Liver (tissue), 9 donors: Measurements from ENCODE around the gene SFT2D1. TPM values are rescaled to one million over a fixed set of nuclear protein-coding genes. Genes with fewer than 3 reads are reported as not detected.

Source experiments
- DNase-seq: peaks from one replicate; pipeline ENCODE4 v3.0.0-alpha.2; 2017; ENCODE audit warnings: low spot score
- H3K27ac ChIP-seq, 2 donors: one replicate each; pipeline ENCODE4 v1.7.0; 2013; ENCODE audit warnings: inconsistent platforms in 2 of 2, low read length in 2 of 2, control low read depth in 1 of 2, low read depth in 1 of 2, mild to moderate bottlenecking in 1 of 2
- H3K27me3 ChIP-seq, 4 donors: one replicate each; pipeline versions ENCODE4 v1.6.1 to v1.7.0; 2013; ENCODE audit warnings: low read length in 3 of 4, inconsistent platforms in 1 of 4, mild to moderate bottlenecking in 1 of 4, moderate library complexity in 1 of 4; ENCODE audit not compliant: control insufficient read depth in 4 of 4, insufficient read depth in 4 of 4
- H3K36me3 ChIP-seq, 4 donors: one replicate each; pipeline versions ENCODE4 v1.6.1 to v1.7.0; 2013; ENCODE audit warnings: low read length in 3 of 4, mild to moderate bottlenecking in 3 of 4, low read depth in 1 of 4, moderate library complexity in 1 of 4; ENCODE audit not compliant: control insufficient read depth in 4 of 4, insufficient read depth in 3 of 4
- H3K4me1 ChIP-seq, 4 donors: one replicate each; pipeline versions ENCODE4 v1.6.1 to v1.7.0; 2013; ENCODE audit warnings: low read length in 3 of 4, mild to moderate bottlenecking in 3 of 4, moderate library complexity in 1 of 4; ENCODE audit not compliant: control insufficient read depth in 4 of 4, insufficient read depth in 4 of 4
- H3K4me3 ChIP-seq, 3 donors: one replicate each; pipeline versions ENCODE4 v1.6.1 to v1.7.0; 2013; ENCODE audit warnings: low read length in 3 of 3, control low read depth in 1 of 3, low read depth in 1 of 3, mild to moderate bottlenecking in 1 of 3
- H3K9ac ChIP-seq, 2 donors: one replicate each; pipeline ENCODE4 v1.7.0; 2013; ENCODE audit warnings: low read length in 2 of 2, mild to moderate bottlenecking in 2 of 2, moderate library complexity in 2 of 2, control low read depth in 1 of 2, low read depth in 1 of 2
- H3K9me3 ChIP-seq, 4 donors: one replicate each; pipeline versions ENCODE4 v1.6.1 to v1.7.0; 2013; ENCODE audit warnings: low read length in 3 of 4; ENCODE audit not compliant: control insufficient read depth in 4 of 4
- ATF3 ChIP-seq: IDR thresholded peaks from 2 replicates; pipeline ENCODE4 v1.6.1; 2016; ENCODE audit warnings: antibody characterized with exemption
- FOXA1 ChIP-seq: IDR thresholded peaks from 2 replicates; pipeline ENCODE4 v1.6.1; 2016; ENCODE audit warnings: antibody characterized with exemption
- FOXA2 ChIP-seq: IDR thresholded peaks from 2 replicates; pipeline ENCODE4 v1.6.1; 2016; ENCODE audit warnings: antibody characterized with exemption
- GABPA ChIP-seq, 2 donors: IDR thresholded peaks in 1 of 2; conservative IDR thresholded peaks in 1 of 2; 2 replicates each; pipeline ENCODE4 v1.6.1; 2016; ENCODE audit warnings: antibody characterized with exemption in 2 of 2, mild to moderate bottlenecking in 1 of 2, moderate library complexity in 1 of 2
- HNF4A ChIP-seq, 2 donors: conservative IDR thresholded peaks; 2 replicates each; pipeline ENCODE4 v1.6.1; 2016; ENCODE audit warnings: antibody characterized with exemption in 2 of 2, mild to moderate bottlenecking in 2 of 2
- JUND ChIP-seq, 2 donors: IDR thresholded peaks; 2 replicates each; pipeline ENCODE4 v1.6.1; 2016; ENCODE audit warnings: antibody characterized with exemption in 2 of 2
- MAX ChIP-seq: IDR thresholded peaks from 2 replicates; pipeline ENCODE4 v1.6.1; 2016; ENCODE audit warnings: antibody characterized with exemption
- NR2F2 ChIP-seq: IDR thresholded peaks from 2 replicates; pipeline ENCODE4 v1.6.1; 2016; ENCODE audit warnings: antibody characterized with exemption
- RAD21 ChIP-seq, 2 donors: IDR thresholded peaks; 2 replicates each; pipeline ENCODE4 v1.6.1; 2016; ENCODE audit warnings: antibody characterized with exemption in 2 of 2, mild to moderate bottlenecking in 2 of 2
- RXRA ChIP-seq, 2 donors: IDR thresholded peaks; 2 replicates each; pipeline ENCODE4 v1.6.1; 2017 to 2018; ENCODE audit warnings: antibody characterized with exemption in 2 of 2, mild to moderate bottlenecking in 1 of 2
- TAF1 ChIP-seq: conservative IDR thresholded peaks from 2 replicates; pipeline ENCODE4 v1.6.1; 2016; ENCODE audit warnings: antibody characterized with exemption, mild to moderate bottlenecking
- YY1 ChIP-seq: IDR thresholded peaks from 2 replicates; pipeline ENCODE4 v1.6.1; 2016; ENCODE audit warnings: antibody characterized with exemption, mild to moderate bottlenecking
- WGBS: extraction: QIAGEN DNeasy Blood & Tissue Kit; methylation state at CpG from one replicate; pipeline ENCODE4 v1.1.7; 2013; 5-methylcytosine and 5-hydroxymethylcytosine counted together
- polyA plus RNA-seq, 2 donors: library from polyadenylated mRNA; stranded (reverse) in 1 of 2; unstranded in 1 of 2; fragments of 200-250 nt in 1 of 2; fragments of >200 nt in 1 of 2; fragmentation: Nextera tagmentation in 1 of 2; extraction: Ambion mirVana in 1 of 2; gene quantifications; one replicate each; pipeline versions ENCODE4 v1.2.1 to v1.2.3, GENCODE V29; 2013 to 2015
- total RNA-seq, 2 donors: library from RNA; depleted of rRNA; stranded (reverse); fragments of >200 nt; gene quantifications; one replicate each; pipeline ENCODE4 v1.2.3, GENCODE V29; 2014
- TF ChIP-seq, protein P1 (sequence below): fragments of 150-350 bp; IDR thresholded peaks from 2 replicates; pipeline ENCODE4 v1.5.1; 2017; ENCODE audit warnings: improper control_type of control experiment, low read depth, low read length; ENCODE audit not compliant: missing input control
- TF ChIP-seq, protein P2 (sequence below): IDR thresholded peaks from 2 replicates; pipeline ENCODE4 v1.6.1; 2016; ENCODE audit warnings: antibody characterized with exemption
- TF ChIP-seq, protein P3 (sequence below): IDR thresholded peaks from 2 replicates; pipeline ENCODE4 v1.6.1; 2016; ENCODE audit warnings: antibody characterized with exemption, mild to moderate bottlenecking
- donor health status: healthy.
- donor health status: healthy.
- donor health status: healthy.
- donor health status: healthy.
- donor health status: healthy.

SFT2D1 gene
- total and polyA plus RNA-seq, 4 donors = 9.5 to 16.6 (median 15.2) TPM

GRCh38 chr6:166366921-166367320 is 24.6 kb upstream of the SFT2D1 start:
- no peaks in the 10 kb centered on the region for H3K9me3 ChIP-seq
- no peak overlapping the region for H3K27ac ChIP-seq
- no peak for TF ChIP-seq ATF3
- TF ChIP-seq JUND (IDR thresholded peaks at IDR 0.05) = no peak
- no peak for TF ChIP-seq FOXA2
- no peak for TF ChIP-seq FOXA1
- TF ChIP-seq MAX = no peak
- TF ChIP-seq GABPA (IDR thresholded peaks at IDR 0.05 in 1 of 2, conservative IDR thresholded peaks at IDR 0.05 in 1 of 2) = no peak
- TF ChIP-seq NR2F2 = no peak
- TF ChIP-seq, protein P1, sequence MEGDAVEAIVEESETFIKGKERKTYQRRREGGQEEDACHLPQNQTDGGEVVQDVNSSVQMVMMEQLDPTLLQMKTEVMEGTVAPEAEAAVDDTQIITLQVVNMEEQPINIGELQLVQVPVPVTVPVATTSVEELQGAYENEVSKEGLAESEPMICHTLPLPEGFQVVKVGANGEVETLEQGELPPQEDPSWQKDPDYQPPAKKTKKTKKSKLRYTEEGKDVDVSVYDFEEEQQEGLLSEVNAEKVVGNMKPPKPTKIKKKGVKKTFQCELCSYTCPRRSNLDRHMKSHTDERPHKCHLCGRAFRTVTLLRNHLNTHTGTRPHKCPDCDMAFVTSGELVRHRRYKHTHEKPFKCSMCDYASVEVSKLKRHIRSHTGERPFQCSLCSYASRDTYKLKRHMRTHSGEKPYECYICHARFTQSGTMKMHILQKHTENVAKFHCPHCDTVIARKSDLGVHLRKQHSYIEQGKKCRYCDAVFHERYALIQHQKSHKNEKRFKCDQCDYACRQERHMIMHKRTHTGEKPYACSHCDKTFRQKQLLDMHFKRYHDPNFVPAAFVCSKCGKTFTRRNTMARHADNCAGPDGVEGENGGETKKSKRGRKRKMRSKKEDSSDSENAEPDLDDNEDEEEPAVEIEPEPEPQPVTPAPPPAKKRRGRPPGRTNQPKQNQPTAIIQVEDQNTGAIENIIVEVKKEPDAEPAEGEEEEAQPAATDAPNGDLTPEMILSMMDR = no peak
- no peak for TF ChIP-seq TAF1
- TF ChIP-seq, protein P2, sequence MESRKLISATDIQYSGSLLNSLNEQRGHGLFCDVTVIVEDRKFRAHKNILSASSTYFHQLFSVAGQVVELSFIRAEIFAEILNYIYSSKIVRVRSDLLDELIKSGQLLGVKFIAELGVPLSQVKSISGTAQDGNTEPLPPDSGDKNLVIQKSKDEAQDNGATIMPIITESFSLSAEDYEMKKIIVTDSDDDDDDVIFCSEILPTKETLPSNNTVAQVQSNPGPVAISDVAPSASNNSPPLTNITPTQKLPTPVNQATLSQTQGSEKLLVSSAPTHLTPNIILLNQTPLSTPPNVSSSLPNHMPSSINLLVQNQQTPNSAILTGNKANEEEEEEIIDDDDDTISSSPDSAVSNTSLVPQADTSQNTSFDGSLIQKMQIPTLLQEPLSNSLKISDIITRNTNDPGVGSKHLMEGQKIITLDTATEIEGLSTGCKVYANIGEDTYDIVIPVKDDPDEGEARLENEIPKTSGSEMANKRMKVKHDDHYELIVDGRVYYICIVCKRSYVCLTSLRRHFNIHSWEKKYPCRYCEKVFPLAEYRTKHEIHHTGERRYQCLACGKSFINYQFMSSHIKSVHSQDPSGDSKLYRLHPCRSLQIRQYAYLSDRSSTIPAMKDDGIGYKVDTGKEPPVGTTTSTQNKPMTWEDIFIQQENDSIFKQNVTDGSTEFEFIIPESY = no peak
- no peak for DNase-seq
- WGBS = 95% methylated on average over 3 of the region's 3 CpGs
- peaks cover 6 to 26% (median 16%) of the 10 kb centered on the region in 4 donors for H3K4me1 ChIP-seq
- H3K9ac ChIP-seq = no peak overlapping the region
- H3K36me3 ChIP-seq = peaks cover 11 to 24% (median 20%) of the 10 kb centered on the region in 4 donors
- H3K27me3 ChIP-seq = no peaks in the 10 kb centered on the region
- H3K4me3 ChIP-seq = no peak overlapping the region

DNA sequence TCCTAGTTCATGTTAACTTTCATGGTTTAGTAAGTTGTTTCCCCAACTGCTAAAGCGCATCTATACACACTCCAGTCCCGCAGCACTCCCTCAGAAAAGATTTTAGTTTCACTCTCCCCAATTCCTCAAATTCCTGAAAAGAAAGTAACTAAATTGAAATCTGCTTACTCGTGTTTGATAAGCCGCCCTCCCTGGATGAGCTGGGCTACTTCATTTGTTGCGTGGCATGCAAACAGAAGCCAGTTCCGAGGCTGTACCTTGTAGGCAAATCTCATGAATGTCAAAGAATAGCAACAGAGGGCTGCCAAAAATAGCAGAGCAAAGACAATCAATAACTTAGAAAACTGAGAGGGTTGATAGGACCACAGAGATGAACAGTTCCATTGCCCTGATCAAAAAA is 23.5 kb upstream of the SFT2D1 start:
- H3K4me1 ChIP-seq = peaks cover 8 to 29% (median 20%) of the 10 kb centered on the region in 4 donors
- WGBS = 49% methylated on average over 6 of the region's 6 CpGs

More for the DNA sequence above, 23.5 kb upstream of the SFT2D1 start:
- H3K9me3 ChIP-seq = no peaks in the 10 kb centered on the region
- peaks cover 11 to 24% (median 20%) of the 10 kb centered on the region in 4 donors for H3K36me3 ChIP-seq
- no peak overlapping the region for H3K4me3 ChIP-seq
- H3K27ac ChIP-seq = peak overlapping the region in 1 of 2 donors; percentile 13
- no peaks in the 10 kb centered on the region for H3K27me3 ChIP-seq
- DNase-seq = no peak
- TF ChIP-seq FOXA1 = no peak
- TF ChIP-seq, protein P1 = no peak
- TF ChIP-seq, protein P3, sequence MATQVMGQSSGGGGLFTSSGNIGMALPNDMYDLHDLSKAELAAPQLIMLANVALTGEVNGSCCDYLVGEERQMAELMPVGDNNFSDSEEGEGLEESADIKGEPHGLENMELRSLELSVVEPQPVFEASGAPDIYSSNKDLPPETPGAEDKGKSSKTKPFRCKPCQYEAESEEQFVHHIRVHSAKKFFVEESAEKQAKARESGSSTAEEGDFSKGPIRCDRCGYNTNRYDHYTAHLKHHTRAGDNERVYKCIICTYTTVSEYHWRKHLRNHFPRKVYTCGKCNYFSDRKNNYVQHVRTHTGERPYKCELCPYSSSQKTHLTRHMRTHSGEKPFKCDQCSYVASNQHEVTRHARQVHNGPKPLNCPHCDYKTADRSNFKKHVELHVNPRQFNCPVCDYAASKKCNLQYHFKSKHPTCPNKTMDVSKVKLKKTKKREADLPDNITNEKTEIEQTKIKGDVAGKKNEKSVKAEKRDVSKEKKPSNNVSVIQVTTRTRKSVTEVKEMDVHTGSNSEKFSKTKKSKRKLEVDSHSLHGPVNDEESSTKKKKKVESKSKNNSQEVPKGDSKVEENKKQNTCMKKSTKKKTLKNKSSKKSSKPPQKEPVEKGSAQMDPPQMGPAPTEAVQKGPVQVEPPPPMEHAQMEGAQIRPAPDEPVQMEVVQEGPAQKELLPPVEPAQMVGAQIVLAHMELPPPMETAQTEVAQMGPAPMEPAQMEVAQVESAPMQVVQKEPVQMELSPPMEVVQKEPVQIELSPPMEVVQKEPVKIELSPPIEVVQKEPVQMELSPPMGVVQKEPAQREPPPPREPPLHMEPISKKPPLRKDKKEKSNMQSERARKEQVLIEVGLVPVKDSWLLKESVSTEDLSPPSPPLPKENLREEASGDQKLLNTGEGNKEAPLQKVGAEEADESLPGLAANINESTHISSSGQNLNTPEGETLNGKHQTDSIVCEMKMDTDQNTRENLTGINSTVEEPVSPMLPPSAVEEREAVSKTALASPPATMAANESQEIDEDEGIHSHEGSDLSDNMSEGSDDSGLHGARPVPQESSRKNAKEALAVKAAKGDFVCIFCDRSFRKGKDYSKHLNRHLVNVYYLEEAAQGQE = no peak
- TF ChIP-seq ATF3 = no peak
- no peak for TF ChIP-seq RAD21 (IDR thresholded peaks at IDR 0.05)
- no peak for TF ChIP-seq NR2F2
- no peak for TF ChIP-seq YY1
- TF ChIP-seq HNF4A (conservative IDR thresholded peaks at IDR 0.05) = no peak
- no peak for TF ChIP-seq MAX
- no peak for TF ChIP-seq GABPA (IDR thresholded peaks at IDR 0.05 in 1 of 2, conservative IDR thresholded peaks at IDR 0.05 in 1 of 2)
- TF ChIP-seq FOXA2 = no peak
- TF ChIP-seq RXRA (IDR thresholded peaks at IDR 0.05) = no peak
- H3K9ac ChIP-seq = no peak overlapping the region
